ENCODE data around the gene AMPD2. TPM values are rescaled to one million over a fixed set of nuclear protein-coding genes. Genes with fewer than 3 reads are reported as not detected.
"Not testable (repeated sequence)": the region's sequence is repeated elsewhere in the genome, so short reads cannot be mapped to it uniquely, and the experiment has no call there.

AMPD2 gene
- polyA plus RNA-seq, 1 donor (not counting 4 experiments of a cell fraction or from before 2014, with no cell fraction given), result 17.6 TPM

DNA sequence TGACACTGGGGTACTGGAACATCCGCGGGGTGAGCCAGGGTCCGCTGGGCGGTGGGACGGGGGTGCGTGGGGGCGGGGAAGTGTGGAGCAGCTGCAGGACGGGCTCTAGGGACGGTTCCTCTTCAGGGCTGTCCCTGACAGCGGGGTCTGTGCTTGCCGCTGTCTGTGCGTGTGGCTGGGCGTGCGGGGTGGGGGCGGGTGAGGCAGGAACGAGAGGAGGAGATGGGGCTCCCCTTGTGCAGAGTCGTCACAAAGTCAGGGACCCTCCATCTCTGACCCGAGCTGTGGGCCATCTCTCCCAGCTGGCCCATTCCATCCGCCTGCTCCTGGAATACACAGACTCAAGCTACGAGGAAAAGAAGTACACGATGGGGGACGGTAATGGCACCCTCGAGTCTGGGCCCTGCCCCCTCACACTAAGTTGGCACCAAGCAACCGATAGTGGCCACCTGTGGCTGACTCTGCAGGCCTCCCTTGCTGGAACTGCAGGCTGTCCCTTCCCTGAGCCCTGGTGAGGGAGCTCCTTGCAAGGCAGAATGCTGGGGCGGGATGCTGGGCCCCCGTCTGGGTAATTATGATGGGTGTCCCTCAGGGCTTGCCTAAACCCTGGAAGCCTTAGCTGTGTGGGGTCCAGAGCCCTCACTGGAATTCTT lies 48.6 kb downstream of the AMPD2 start:
- H4K20me1 ChIP-seq (ENCODE audit: control insufficient read depth, extremely low read depth, insufficient read depth, low read length), result no peaks in the 10 kb centered on the region
- FAIRE-seq (no peak), DNase-seq (ENCODE audit: low read depth, low spot score) (no peak)
- H3K9me3 ChIP-seq (ENCODE audit: control insufficient read depth, low read depth, low read length), result no peaks in the 10 kb centered on the region
- dilution Hi-C loops (cut with MboI; ENCODE audit: extremely low pct_ligation_motif_present, low sequenced_read_pairs), result no loop called here
- H3K9me1 ChIP-seq (ENCODE audit: control insufficient read depth, extremely low read depth, insufficient read depth, low read length), result no peaks in the 10 kb centered on the region
- no peaks in the 10 kb centered on the region for H3K27me3 ChIP-seq (ENCODE audit: control insufficient read depth, extremely low read depth, insufficient read depth, low read length)
- H2AFZ ChIP-seq (ENCODE audit: control insufficient read depth, low read length), result peak overlapping the region; percentile 35
- no peak overlapping the region for H3K9ac ChIP-seq (ENCODE audit: control insufficient read depth, extremely low read depth, insufficient read depth, low read length)
- H3K4me2 ChIP-seq (ENCODE audit: control insufficient read depth, extremely low read depth, insufficient read depth, low read depth, low read length), result peak overlapping the region; percentile 41
- H3K27ac ChIP-seq (ENCODE audit: control insufficient read depth, insufficient read depth, low read length), result no peak overlapping the region
- H3K79me2 ChIP-seq (ENCODE audit: control insufficient read depth, insufficient read depth, low read length), result no peaks in the 10 kb centered on the region
- no peaks in the 10 kb centered on the region for H3K36me3 ChIP-seq (ENCODE audit: control insufficient read depth in 2 of 2, extremely low read depth in 1 of 2, insufficient read depth in 2 of 2, low read length in 2 of 2)
- peak overlapping the region in 1 of 3 experiments; percentile 42 for H3K4me3 ChIP-seq (ENCODE audit: control insufficient read depth in 2 of 3, extremely low read depth in 1 of 3, insufficient read depth in 2 of 3, low read depth in 1 of 3, low read length in 3 of 3)
- TF ChIP-seq EZH2 (IDR thresholded peaks at IDR 0.05; ENCODE audit: low read length), result no peak
- TF ChIP-seq, protein P1, sequence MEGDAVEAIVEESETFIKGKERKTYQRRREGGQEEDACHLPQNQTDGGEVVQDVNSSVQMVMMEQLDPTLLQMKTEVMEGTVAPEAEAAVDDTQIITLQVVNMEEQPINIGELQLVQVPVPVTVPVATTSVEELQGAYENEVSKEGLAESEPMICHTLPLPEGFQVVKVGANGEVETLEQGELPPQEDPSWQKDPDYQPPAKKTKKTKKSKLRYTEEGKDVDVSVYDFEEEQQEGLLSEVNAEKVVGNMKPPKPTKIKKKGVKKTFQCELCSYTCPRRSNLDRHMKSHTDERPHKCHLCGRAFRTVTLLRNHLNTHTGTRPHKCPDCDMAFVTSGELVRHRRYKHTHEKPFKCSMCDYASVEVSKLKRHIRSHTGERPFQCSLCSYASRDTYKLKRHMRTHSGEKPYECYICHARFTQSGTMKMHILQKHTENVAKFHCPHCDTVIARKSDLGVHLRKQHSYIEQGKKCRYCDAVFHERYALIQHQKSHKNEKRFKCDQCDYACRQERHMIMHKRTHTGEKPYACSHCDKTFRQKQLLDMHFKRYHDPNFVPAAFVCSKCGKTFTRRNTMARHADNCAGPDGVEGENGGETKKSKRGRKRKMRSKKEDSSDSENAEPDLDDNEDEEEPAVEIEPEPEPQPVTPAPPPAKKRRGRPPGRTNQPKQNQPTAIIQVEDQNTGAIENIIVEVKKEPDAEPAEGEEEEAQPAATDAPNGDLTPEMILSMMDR (optimal IDR thresholded peaks at IDR 0.05 in 1 of 3, IDR thresholded peaks at IDR 0.05 in 1 of 3, conservative IDR thresholded peaks at IDR 0.05 in 1 of 3; ENCODE audit: extremely low read depth in 1 of 3, insufficient read depth in 2 of 3, low read length in 3 of 3), result no peak
- no peaks in the 10 kb centered on the region for H3K4me1 ChIP-seq (ENCODE audit: control insufficient read depth, extremely low read depth, insufficient read depth, low read length)

DNA sequence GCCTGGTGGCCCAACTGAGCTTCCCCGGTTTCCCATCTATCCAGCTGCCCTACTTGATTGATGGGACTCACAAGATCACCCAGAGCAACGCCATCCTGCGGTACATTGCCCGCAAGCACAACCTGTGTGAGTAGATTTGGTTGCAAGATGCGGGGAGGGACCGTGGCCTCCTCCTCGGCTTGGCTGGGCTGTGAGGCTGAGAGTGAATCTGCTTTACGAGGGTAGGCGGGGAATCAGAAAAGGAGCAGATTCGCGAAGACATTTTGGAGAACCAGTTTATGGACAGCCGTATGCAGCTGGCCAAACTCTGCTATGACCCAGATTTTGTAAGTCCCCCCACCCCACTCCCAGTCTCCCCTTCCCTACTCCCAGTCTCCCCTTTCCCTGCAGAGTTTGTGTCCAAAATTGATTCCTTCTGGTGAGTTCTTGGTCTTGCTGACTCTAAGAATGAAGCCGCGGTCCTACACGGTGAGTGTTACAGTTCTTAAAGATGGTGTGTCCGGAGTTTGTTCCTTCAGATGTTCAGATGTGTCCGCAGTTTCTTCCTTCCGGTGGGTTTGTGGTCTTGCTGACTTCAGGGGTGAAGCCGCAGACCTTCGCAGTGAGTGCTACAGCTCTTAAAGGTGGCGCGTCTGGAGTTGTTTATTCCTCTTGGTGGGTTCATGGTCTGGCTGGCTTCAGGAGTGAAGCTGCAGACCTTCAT lies 49.8 kb downstream of the AMPD2 start:
- no peak overlapping the region for H3K27ac ChIP-seq (ENCODE audit: control insufficient read depth, insufficient read depth, low read length)
- DNase-seq (ENCODE audit: low read depth, low spot score) (no peak), FAIRE-seq (no peak)
- no peaks in the 10 kb centered on the region for H3K9me3 ChIP-seq (ENCODE audit: control insufficient read depth, low read depth, low read length)
- no peak overlapping the region for H2AFZ ChIP-seq (ENCODE audit: control insufficient read depth, low read length)
- no peaks in the 10 kb centered on the region for H3K27me3 ChIP-seq (ENCODE audit: control insufficient read depth, extremely low read depth, insufficient read depth, low read length)
- no peaks in the 10 kb centered on the region for H3K9me1 ChIP-seq (ENCODE audit: control insufficient read depth, extremely low read depth, insufficient read depth, low read length)
- H3K79me2 ChIP-seq (ENCODE audit: control insufficient read depth, insufficient read depth, low read length), result no peaks in the 10 kb centered on the region
- H3K4me2 ChIP-seq (ENCODE audit: control insufficient read depth, extremely low read depth, insufficient read depth, low read depth, low read length), result no peak overlapping the region
- H3K36me3 ChIP-seq (ENCODE audit: control insufficient read depth in 2 of 2, extremely low read depth in 1 of 2, insufficient read depth in 2 of 2, low read length in 2 of 2), result no peaks in the 10 kb centered on the region
- H3K4me3 ChIP-seq (ENCODE audit: control insufficient read depth in 2 of 3, extremely low read depth in 1 of 3, insufficient read depth in 2 of 3, low read depth in 1 of 3, low read length in 3 of 3), result no peak overlapping the region
- H4K20me1 ChIP-seq (ENCODE audit: control insufficient read depth, extremely low read depth, insufficient read depth, low read length), result no peaks in the 10 kb centered on the region
- H3K4me1 ChIP-seq (ENCODE audit: control insufficient read depth, extremely low read depth, insufficient read depth, low read length), result no peaks in the 10 kb centered on the region
- no peak overlapping the region for H3K9ac ChIP-seq (ENCODE audit: control insufficient read depth, extremely low read depth, insufficient read depth, low read length)
- dilution Hi-C loops (cut with MboI; ENCODE audit: extremely low pct_ligation_motif_present, low sequenced_read_pairs), result no loop called here
- TF ChIP-seq, protein P1 (optimal IDR thresholded peaks at IDR 0.05 in 1 of 3, IDR thresholded peaks at IDR 0.05 in 1 of 3, conservative IDR thresholded peaks at IDR 0.05 in 1 of 3; ENCODE audit: extremely low read depth in 1 of 3, insufficient read depth in 2 of 3, low read length in 3 of 3), result no peak
- TF ChIP-seq EZH2 (IDR thresholded peaks at IDR 0.05; ENCODE audit: low read length), result no peak

DNA sequence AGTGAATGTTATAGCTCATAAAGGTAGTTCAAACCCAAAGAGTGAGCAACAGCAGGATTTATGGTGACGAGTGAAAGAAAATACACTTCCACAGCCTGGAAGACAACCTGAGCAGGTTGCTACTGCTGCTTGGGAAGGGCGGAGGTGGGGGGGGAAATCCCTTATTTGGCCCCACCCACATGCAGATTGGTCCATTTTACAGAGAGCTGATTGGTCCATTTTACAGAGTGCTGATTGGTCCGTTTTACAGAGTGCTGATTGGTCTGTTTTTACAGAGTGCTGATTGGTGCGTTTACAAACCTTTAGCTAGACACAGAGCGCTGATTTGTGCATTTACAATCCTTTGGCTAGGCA lies 50.3 kb downstream of the AMPD2 start:
- H3K9ac ChIP-seq (ENCODE audit: control insufficient read depth, extremely low read depth, insufficient read depth, low read length); H3K9me3 ChIP-seq (ENCODE audit: control insufficient read depth, low read depth, low read length); DNase-seq (ENCODE audit: low read depth, low spot score); dilution Hi-C loops (cut with MboI; ENCODE audit: extremely low pct_ligation_motif_present, low sequenced_read_pairs); H3K9me1 ChIP-seq (ENCODE audit: control insufficient read depth, extremely low read depth, insufficient read depth, low read length); FAIRE-seq; H2AFZ ChIP-seq (ENCODE audit: control insufficient read depth, low read length); H3K4me2 ChIP-seq (ENCODE audit: control insufficient read depth, extremely low read depth, insufficient read depth, low read depth, low read length); H3K4me1 ChIP-seq (ENCODE audit: control insufficient read depth, extremely low read depth, insufficient read depth, low read length); H4K20me1 ChIP-seq (ENCODE audit: control insufficient read depth, extremely low read depth, insufficient read depth, low read length); H3K4me3 ChIP-seq (ENCODE audit: control insufficient read depth in 2 of 3, extremely low read depth in 1 of 3, insufficient read depth in 2 of 3, low read depth in 1 of 3, low read length in 3 of 3); H3K27me3 ChIP-seq (ENCODE audit: control insufficient read depth, extremely low read depth, insufficient read depth, low read length); H3K27ac ChIP-seq (ENCODE audit: control insufficient read depth, insufficient read depth, low read length); H3K36me3 ChIP-seq (ENCODE audit: control insufficient read depth in 2 of 2, extremely low read depth in 1 of 2, insufficient read depth in 2 of 2, low read length in 2 of 2); H3K79me2 ChIP-seq (ENCODE audit: control insufficient read depth, insufficient read depth, low read length): not testable (repeated sequence)
